ENCODE data around the gene MTG1.
"Not testable (repeated sequence)": the region's sequence is repeated elsewhere in the genome, so short reads cannot be mapped to it uniquely, and the experiment has no call there.

The MTG1 gene

DNA sequence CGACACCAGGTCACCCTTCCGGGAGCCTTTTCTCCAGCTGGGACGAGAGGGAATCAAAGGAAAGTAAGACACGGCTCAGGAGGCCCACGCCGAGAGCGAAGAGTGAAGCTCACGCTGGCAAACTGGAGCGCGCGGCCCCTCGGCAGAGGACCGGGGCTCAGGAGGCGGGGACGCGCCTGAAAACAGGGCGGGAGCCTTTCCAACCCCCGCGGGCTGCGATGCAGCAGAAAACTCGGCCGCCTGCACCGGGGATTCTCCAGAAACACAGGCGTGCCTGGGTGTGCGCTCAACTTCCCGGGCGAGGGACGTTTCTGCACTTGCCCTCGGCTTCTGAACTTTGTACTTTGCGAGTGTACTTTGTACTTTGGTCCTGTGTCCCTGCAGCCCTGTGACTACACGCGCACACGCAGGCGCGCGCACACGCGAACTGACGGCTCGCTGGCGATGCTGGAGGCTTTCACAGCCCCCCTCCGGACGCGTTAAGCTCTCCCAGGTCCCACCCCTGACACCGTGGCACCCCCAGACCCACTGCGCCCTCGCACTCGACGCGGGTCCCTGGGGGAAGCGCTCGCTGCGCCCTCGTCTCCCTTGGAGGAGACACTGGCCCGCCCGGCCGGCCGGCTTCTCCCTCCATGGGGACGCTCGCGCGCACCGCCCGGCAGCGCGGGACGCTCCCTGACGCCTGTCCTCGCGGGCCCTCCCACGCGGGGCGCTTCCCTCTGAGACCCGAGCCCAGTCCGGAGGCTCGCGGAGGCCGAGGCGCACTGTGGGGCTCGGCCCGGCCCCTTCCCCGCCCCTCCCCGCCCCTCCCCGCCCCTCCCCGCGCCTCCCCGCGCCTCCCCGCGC lies 15.5 kb upstream of the MTG1 start:
- DNase-seq (ENCODE audit: low read depth in 2 of 2): no peak

GRCh38 chr10:133379152-133379800 lies 14.7 kb upstream of the MTG1 start, which contains the start of gene PAOX:
Gene PAOX (plus strand): TSS chr10:133379262. CDS start chr10:133379317, 55 bp downstream.
- no peak for DNase-seq (ENCODE audit: low read depth in 2 of 2)

GRCh38 chr10:133379801-133380666 lies 13.9 kb upstream of the MTG1 start:
- no peak for DNase-seq (ENCODE audit: low read depth in 2 of 2)

DNA sequence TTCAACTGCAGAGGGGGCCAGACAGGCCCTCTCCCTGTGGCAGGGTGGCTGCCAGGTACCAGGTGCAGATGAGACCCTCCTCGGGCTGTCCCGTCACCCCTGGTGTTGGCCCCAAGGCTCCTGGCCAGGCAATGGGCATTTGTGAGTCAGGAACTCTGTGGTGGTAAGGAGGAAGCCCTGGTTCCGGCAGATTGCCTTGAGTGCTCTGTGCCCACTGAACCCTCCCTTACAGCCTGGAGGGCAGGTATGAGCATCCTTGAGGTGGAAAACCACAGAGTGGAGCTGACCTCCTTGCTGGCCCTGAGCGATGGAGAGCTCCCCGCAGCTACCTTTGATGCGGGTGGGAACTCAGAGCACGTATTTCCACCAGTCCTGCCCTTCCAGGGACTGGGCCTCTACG lies 12.9 kb upstream of the MTG1 start:
- no peak for DNase-seq (ENCODE audit: low read depth in 2 of 2)

DNA sequence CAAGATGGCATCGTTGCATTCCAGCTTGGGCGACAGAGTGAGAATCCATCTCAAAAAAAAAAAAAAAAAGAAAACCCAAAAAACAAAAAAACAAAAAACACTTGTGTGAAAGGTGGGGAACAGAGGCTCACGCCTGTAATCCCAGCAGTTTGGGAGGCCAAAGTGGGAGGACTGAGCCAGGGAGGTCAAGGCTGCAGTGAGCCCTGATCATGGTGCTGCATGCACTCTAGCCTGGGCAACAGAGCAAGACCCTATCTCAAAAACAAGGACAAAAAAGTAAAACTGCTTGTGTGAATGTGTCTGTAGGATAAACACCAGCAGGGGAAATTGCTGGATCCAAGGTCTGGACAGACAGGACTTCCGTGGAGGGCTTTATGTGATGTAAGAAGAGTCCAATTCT lies 10.4 kb upstream of the MTG1 start:
- DNase-seq (ENCODE audit: low read depth in 2 of 2): no peak

GRCh38 chr10:133384071-133384470 lies 9.9 kb upstream of the MTG1 start:
- no peak for DNase-seq (ENCODE audit: low read depth in 2 of 2)

DNA sequence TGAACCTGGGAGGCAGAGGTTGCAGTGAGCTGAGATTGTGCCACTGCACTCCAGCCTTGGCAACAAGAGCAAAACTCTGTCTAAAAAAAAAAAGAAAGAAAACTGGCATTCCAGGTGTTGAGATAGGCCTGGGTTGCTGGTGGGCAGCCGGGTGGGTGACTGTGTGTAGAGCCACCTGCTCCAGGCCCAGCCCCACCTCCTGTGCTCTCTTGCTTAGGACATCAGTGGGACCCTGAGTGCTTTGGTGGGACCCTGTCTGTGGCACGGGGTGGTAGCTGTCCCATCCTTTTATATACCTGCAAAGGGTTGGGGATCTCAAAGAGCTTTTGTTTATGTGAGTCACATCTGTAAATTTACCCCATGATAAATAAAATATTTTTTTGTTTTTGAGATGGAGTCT lies 8.7 kb upstream of the MTG1 start:
- DNase-seq (ENCODE audit: low read depth in 2 of 2): no peak

- not testable (repeated sequence) for DNase-seq (ENCODE audit: low read depth in 2 of 2)
These were observed 7.0 kb upstream of the MTG1 start for GRCh38 chr10:133386951-133387350.

DNA sequence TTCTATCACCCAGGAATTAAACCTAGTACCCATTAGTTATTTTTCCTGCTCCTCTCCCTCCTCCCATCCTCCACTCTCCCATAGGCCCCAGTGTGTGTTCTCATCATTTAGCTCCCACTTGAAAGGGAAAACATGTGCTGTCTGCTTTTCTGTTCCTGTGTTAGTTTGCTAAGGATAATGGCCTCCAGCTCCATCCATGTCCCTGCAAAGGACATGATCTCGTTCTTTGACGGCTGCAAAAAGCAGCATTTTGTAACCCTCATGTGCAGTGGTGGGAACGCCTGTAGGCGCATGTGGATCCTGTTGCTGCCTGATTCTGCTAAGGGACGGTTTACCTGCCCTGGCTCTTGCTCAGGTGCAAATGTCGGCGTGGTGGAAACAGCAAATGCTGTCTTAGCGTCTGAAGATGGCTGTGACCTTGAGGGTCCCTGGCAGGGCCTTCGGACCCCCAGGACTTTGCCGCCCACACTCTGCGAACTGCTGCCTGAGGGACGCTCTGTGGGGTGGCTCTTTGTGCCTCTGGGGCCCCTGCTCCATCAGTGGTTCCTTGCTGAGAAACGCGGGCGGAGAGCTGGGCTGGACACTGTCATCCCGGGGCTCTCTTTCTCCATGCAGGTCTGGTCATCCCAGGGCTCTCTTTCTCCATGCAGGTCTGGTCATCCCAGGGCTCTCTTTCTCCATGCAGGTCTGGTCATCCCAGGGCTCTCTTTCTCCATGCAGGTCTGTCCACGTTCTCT lies 5.6 kb upstream of the MTG1 start:
- no peak for DNase-seq (ENCODE audit: low read depth in 2 of 2)

- no peak for DNase-seq (ENCODE audit: low read depth in 2 of 2)
These were observed 4.8 kb upstream of the MTG1 start for GRCh38 chr10:133388973-133389818.

- DNase-seq (ENCODE audit: low read depth in 2 of 2): no peak
These were observed 3.2 kb upstream of the MTG1 start for GRCh38 chr10:133390597-133391248.

DNA sequence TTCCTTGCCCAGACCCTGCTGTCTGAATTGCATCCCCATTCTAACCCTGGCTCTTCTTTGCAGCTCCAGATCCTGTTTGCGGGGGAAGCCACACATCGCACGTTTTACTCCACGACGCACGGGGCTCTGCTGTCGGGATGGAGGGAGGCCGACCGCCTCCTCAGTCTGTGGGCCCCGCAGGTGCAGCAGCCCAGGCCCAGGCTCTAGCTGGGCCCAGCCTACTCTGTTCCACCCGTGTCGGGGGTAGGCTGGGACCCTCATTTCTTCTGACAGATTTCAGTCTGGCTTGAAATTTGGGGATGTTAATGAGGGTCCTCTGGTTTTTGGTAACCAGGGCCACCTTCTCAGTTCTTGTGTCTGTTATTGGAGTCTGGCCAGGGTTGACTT lies 2.7 kb upstream of the MTG1 start:
- no peak for DNase-seq (ENCODE audit: low read depth in 2 of 2)

DNA sequence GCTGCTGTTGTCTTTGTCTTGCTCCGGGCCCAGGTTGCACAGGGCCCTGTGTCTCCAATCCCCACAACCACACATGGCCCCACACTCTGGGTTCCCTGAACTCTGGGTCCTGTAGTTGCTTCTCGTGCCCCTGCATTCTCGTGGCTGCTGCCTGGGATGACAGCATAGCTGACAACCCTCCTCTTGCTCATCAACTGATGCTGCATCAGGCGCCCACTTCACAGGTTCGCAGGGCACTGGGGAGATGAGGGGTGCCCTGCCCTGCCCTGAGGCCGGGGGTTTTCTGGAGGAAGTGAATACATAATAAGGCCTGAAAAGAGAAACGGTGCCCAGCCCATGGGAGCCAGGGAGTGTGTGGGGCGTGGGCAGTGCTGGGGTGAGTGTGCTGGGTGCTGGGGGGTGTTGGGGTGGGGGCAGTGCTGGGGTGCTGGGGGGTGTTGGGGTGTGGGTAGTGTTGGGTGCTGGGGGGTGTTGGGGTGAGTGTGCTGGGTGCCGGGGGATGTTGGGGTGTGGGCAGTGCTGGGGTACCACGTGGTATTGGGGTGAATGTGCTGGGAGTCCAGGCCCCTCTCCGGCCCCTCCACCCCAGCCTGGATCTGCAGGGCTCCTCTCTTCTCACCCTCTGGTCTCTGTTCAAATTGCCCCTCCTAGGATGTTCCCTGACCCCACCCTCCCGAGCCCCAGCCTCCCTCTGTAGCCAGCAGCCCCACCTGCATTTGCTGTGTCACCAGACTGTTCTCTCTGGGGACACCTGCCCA lies 2.0 kb upstream of the MTG1 start:
- no peak for DNase-seq (ENCODE audit: low read depth in 2 of 2)

GRCh38 chr10:133393401-133394063 lies 425 bp upstream of the MTG1 start:
- no peak for DNase-seq (ENCODE audit: low read depth in 2 of 2)

DNA sequence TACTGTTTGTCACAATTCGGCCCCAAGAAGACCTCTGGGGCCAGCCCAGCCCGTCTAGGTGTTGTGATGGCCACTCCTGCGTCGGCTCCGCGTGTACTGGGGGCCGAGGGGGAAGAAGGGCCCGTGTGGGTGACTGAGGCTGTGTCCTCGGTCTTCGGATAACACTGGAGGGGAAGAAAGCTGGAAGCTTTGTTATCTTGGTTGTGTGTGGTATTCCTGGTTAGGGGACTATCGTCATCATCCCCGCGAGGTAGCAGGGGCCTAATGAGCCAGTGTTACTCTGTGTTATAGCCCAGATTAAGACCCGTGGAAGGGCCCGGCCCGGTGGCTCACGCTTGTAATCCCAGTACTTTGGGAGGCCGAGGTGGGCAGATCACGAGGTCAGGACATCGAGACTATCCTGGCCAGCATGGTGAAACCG lies 854 bp downstream of the MTG1 start:
- no peak for DNase-seq (ENCODE audit: low read depth in 2 of 2)

DNA sequence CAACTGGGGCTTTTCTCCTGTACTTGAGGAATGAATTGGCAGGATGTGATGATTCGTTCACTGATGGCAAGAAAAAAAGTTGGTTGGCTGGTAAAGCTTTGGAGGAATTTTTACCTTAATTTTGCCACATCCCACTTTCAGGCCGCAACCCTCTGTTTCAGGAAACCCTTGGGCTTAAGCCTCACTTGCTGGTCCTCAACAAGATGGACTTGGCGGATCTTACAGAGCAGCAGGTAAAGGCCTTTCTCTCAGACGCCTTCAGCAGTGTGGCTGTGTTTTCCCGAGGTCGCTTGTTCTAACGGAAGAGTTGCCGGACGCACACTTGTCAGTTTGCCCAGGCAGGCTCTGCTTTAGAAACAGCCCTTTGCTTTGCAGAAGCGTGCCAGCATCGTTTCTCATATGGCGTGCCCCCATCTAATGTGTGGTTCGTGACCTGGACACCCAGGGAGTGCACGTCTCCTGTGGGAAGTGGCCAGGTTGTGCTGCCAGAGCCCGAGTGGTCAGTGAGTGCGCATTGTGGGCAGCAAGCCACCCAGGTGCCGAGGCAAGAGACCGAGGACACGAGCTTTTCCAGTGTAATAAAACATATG lies 2.2 kb downstream of the MTG1 start:
- no peak for DNase-seq (ENCODE audit: low read depth in 2 of 2)

GRCh38 chr10:133397938-133398337 lies 4.0 kb downstream of the MTG1 start:
- DNase-seq (ENCODE audit: low read depth in 2 of 2): no peak

DNA sequence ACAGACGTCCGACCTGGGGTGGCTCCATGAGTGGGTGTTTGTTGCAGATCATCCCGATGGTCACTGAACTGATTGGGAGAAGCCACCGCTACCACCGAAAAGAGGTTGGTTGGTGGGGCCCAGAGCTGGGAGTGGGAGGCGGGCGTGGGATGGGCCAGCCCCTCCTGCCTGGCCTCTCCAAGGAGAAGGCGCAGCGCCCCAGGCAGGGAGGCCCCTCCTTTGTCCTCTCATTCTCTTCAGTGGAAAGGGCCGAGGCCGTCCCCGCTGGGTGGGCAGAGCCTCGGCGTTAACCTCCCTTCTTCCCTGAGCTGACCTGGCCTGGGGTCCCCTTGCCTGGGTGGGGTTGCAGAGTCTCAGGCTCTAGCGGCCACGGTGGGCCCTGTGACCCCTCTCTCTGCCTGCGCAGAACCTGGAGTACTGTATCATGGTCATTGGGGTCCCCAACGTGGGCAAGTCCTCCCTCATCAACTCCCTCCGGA lies 5.2 kb downstream of the MTG1 start:
- DNase-seq (ENCODE audit: low read depth in 2 of 2): no peak

All from stimulated activated CD4-positive, alpha-beta T cell treated with anti-CD3 and anti-CD28 coated beads, Interleukin-12 subunit alpha, Interleukin-12 subunit beta, amount 100 ng/mL, for 24 hours (primary cell).